ENCODE data around the gene PLXDC1. TPM values are rescaled to one million over a fixed set of nuclear protein-coding genes. Genes with fewer than 3 reads are reported as not detected.
A peak's percentile ranks its signal among the peaks of the same experiment; 100 is the strongest.
"Not testable (repeated sequence)": the region's sequence is repeated elsewhere in the genome, so short reads cannot be mapped to it uniquely, and the experiment has no call there.

PLXDC1 gene
- total and polyA plus RNA-seq, 9 donors, result 11.6 to 58.6 (median 32.3) TPM

- H3K36me3 ChIP-seq, result no peaks in the 10 kb centered on the region
- H3K9me3 ChIP-seq, result no peaks in the 10 kb centered on the region
- no peaks in the 10 kb centered on the region for H3K27me3 ChIP-seq
- DNase-seq, result peak; percentile 52 to 78 (median 66)
- no peak for TF ChIP-seq EP300 (IDR thresholded peaks at IDR 0.05)
- no peak for TF ChIP-seq CTCF (IDR thresholded peaks at IDR 0.05)
- TF ChIP-seq POLR2A (IDR thresholded peaks at IDR 0.05), result no peak
- H3K27ac ChIP-seq, result no peak overlapping the region
- H3K4me1 ChIP-seq (ENCODE audit: insufficient read depth), result no peaks in the 10 kb centered on the region
- H3K4me3 ChIP-seq, result peak overlapping the region; percentile 35
- intact Hi-C loops (cut with DNase I), result no loop called here
- 0 to 1% (median 1%) methylated on average over 26 of the region's 26 CpGs for WGBS, 3 donors
Observed at GRCh38 chr17:39026980-39027451, 124.4 kb downstream of the PLXDC1 start.

GRCh38 chr17:39026346-39026745 is 125.1 kb downstream of the PLXDC1 start:
- H3K27me3 ChIP-seq; H3K4me1 ChIP-seq (ENCODE audit: insufficient read depth); H3K9me3 ChIP-seq; H3K36me3 ChIP-seq; H3K27ac ChIP-seq; intact Hi-C loops (cut with DNase I); DNase-seq; H3K4me3 ChIP-seq: not testable (repeated sequence)
- 83 to 86% (median 86%) methylated on average over 13 of the region's 13 CpGs for WGBS, 3 donors

GRCh38 chr17:39022924-39023323 is 128.5 kb downstream of the PLXDC1 start:
- Histone ChIP-seq H3K4me3 (no peak overlapping the region), H3K27me3 (no peaks in the 10 kb centered on the region), H3K4me1 (ENCODE audit: insufficient read depth) (no peaks in the 10 kb centered on the region), H3K9me3 (no peaks in the 10 kb centered on the region), H3K36me3 (no peaks in the 10 kb centered on the region), H3K27ac (no peak overlapping the region)
- intact Hi-C loops (cut with DNase I), result no loop called here
- 86 to 90% (median 88%) methylated on average over 6 of the region's 6 CpGs for WGBS, 3 donors
- DNase-seq, result no peak
- no peak for TF ChIP-seq POLR2A (IDR thresholded peaks at IDR 0.05)
- no peak for TF ChIP-seq CTCF (IDR thresholded peaks at IDR 0.05)
- no peak for TF ChIP-seq EP300 (IDR thresholded peaks at IDR 0.05)

GRCh38 chr17:39020037-39020436 is 131.4 kb downstream of the PLXDC1 start:
- H3K9me3 ChIP-seq; H3K4me1 ChIP-seq (ENCODE audit: insufficient read depth); H3K4me3 ChIP-seq; DNase-seq; intact Hi-C loops (cut with DNase I); H3K36me3 ChIP-seq; H3K27ac ChIP-seq; H3K27me3 ChIP-seq: not testable (repeated sequence)
- WGBS, 3 donors, result 93 to 94% (median 93%) methylated on average over 6 of the region's 6 CpGs

- H3K4me3 ChIP-seq, result no peak overlapping the region
- peaks cover 4% of the 10 kb centered on the region for H3K4me1 ChIP-seq (ENCODE audit: insufficient read depth)
- WGBS, 3 donors, result 81 to 86% (median 82%) methylated on average over 11 of the region's 11 CpGs
- H3K36me3 ChIP-seq, result no peaks in the 10 kb centered on the region
- no peaks in the 10 kb centered on the region for H3K27me3 ChIP-seq
- H3K27ac ChIP-seq, result no peak overlapping the region
- intact Hi-C loops (cut with DNase I), result no loop called here
- DNase-seq, result no peak
- H3K9me3 ChIP-seq, result no peaks in the 10 kb centered on the region
- no peak for TF ChIP-seq POLR2A (IDR thresholded peaks at IDR 0.05)
- no peak for TF ChIP-seq EP300 (IDR thresholded peaks at IDR 0.05)
- no peak for TF ChIP-seq CTCF (IDR thresholded peaks at IDR 0.05)
Observed at GRCh38 chr17:39018267-39019134, 132.9 kb downstream of the PLXDC1 start.
